ENCODE results near the gene MED12L. TPM values are rescaled to one million over a fixed set of nuclear protein-coding genes. Genes with fewer than 3 reads are reported as not detected.

MED12L gene
- total RNA-seq, 1 experiment from 2014 or later = 14.9 TPM

DNA sequence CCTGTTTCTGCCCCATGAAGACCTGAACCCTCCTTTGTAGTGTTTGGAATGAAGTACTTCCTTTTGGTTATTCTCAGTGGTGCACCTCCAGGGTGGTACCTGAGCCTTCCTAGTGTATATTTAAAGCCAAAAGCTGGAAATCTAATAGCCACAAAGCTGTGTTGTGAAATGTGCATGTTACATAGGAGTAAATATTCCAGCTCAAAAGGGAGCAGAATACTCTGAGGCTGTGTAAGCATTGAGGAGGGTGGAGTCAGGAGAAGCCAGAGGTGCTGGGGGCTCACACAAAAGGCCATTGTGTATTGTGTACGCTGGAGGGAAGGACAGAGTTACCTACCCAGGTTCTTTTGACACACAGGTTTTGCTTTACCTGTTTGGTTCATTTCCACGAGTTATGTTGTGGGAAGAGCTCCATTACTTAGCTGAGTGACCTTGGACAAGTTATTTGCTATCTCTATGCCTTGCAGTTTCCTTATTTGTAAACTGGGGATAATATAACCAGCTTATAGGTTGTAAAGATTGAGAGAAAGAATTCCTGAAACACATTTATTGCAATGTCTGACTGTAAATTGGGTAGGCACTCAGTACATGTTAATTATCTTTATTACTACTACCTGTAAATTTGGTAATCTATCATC lies 92.9 kb downstream of the MED12L start:
- Histone ChIP-seq H3K4ac (ENCODE audit: low read depth, low read length) (no peak overlapping the region), H2BK120ac (ENCODE audit: low read depth, low read length, poor library complexity, severe bottlenecking) (no peak overlapping the region), H3K23ac (ENCODE audit: insufficient read length, low read depth, low read length) (no peak overlapping the region), H3K18ac (ENCODE audit: insufficient read length, low read depth, low read length) (no peak overlapping the region), H3T11ph (ENCODE audit: low read length) (no peak overlapping the region), H4K5ac (ENCODE audit: insufficient read length, low read depth, low read length) (no peak overlapping the region), H4K91ac (ENCODE audit: insufficient read length, low read depth, low read length) (no peak overlapping the region), H2BK12ac (ENCODE audit: insufficient read length, low read depth, low read length) (no peak overlapping the region), H3K14ac (ENCODE audit: insufficient read depth, low read length) (no peak overlapping the region), H3K4me2 (ENCODE audit: insufficient read depth, insufficient read length, low read length) (no peak overlapping the region), H3K79me2 (ENCODE audit: insufficient read depth, low read length) (no peaks in the 10 kb centered on the region), H2BK5ac (ENCODE audit: insufficient read length, low read length) (no peak overlapping the region), H3K27me3 (ENCODE audit: insufficient read depth, low read length) (no peaks in the 10 kb centered on the region), H2BK20ac (ENCODE audit: low read depth, low read length, poor library complexity, severe bottlenecking) (no peak overlapping the region), H2AFZ (ENCODE audit: low read length) (no peak overlapping the region), H2AK5ac (ENCODE audit: insufficient read length, low read length) (no peak overlapping the region), H2BK15ac (ENCODE audit: low read depth, low read length) (no peak overlapping the region), H4K20me1 (ENCODE audit: control insufficient read depth, insufficient read depth, insufficient read length) (no peaks in the 10 kb centered on the region), H3K23me2 (ENCODE audit: insufficient read length, low read depth, low read length, poor library complexity, severe bottlenecking) (no peaks in the 10 kb centered on the region), H3K27ac (ENCODE audit: insufficient read length, low read depth, low read length) (no peak overlapping the region), H3K56ac (ENCODE audit: insufficient read length, low read depth, low read length) (no peak overlapping the region), H3K4me1 (ENCODE audit: insufficient read depth, low read length) (no peaks in the 10 kb centered on the region), H3K9me3 (ENCODE audit: control insufficient read depth, low read depth, low read length) (no peaks in the 10 kb centered on the region), H3K9ac (ENCODE audit: extremely low read depth, insufficient read length, low read length) (no peak overlapping the region), H3K79me1 (ENCODE audit: insufficient read depth, low read depth, low read length, poor library complexity, severe bottlenecking) (no peaks in the 10 kb centered on the region), H4K8ac (replicated peaks; ENCODE audit: insufficient read length, low read depth, low read length) (no peak overlapping the region)
- H3K4me3 Mint-ChIP-seq = no peak overlapping the region
- no peak overlapping the region for H3K27ac Mint-ChIP-seq
- H3K36me3 Mint-ChIP-seq (ENCODE audit: insufficient read depth in 1 of 3, low read depth in 3 of 3) = peaks cover 0 to 2% (median 0%) of the 10 kb centered on the region in 3 experiments; a peak in 1 of 7 replicates
- WGBS (ENCODE audit: extremely low coverage, insufficient read length, low lambda C conversion rate) = no CpG with 5 or more reads among the region's 2 CpGs
- peaks cover 12 to 15% of the 10 kb centered on the region in 2 experiments for H3K4me1 Mint-ChIP-seq
- H3K9me3 Mint-ChIP-seq = no peaks in the 10 kb centered on the region
- DNase-seq = no peak
- TF ChIP-seq CTCF (conservative IDR thresholded peaks at IDR 0.05) = no peak
- no peaks in the 10 kb centered on the region for H3K27me3 Mint-ChIP-seq (ENCODE audit: low read depth)

Data from H9 (cell line).